GF-D8 (cell line): ENCODE data around the gene KRTAP12-3.
"Not testable (repeated sequence)": the region's sequence is repeated elsewhere in the genome, so short reads cannot be mapped to it uniquely, and the experiment has no call there.

Experiments used
- DNase-seq: peaks from one replicate; lab custom pipeline; 2025; lab: John Stamatoyannopoulos, UW

KRTAP12-3 gene

DNA sequence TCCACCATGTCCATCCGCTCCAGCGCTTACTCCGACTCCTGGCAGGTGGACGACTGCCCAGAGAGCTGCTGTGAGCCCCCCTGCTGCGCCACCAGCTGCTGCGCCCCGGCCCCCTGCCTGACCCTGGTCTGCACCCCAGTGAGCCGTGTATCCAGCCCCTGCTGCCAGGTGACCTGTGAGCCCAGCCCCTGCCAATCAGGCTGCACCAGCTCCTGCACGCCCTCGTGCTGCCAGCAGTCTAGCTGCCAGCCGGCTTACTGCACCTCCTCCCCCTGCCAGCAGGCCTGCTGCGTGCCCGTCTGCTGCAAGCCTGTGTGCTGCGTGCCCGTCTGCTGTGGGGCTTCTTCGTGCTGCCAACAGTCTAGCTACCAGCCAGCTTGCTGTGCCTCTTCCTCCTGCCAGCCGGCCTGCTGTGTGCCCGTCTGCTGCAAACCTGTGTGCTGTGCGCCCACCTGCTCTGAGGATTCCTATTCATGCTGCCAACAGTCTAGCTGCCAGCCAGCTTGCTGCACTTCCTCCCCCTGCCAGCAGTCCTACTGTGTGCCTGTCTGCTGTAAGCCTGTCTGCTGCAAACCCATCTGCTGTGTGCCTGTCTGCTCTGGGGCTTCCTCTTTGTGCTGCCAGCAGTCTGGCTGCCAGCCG is 30.4 kb upstream of the KRTAP12-3 start:
- DNase-seq: not testable (repeated sequence)

GRCh38 chr21:44627831-44628233 is 29.9 kb upstream of the KRTAP12-3 start:
- DNase-seq: not testable (repeated sequence)

- no peak for DNase-seq
Measured at GRCh38 chr21:44628707-44629391, 28.9 kb upstream of the KRTAP12-3 start.

GRCh38 chr21:44630440-44630839 is 27.3 kb upstream of the KRTAP12-3 start:
- no peak for DNase-seq

- no peak for DNase-seq
Measured at GRCh38 chr21:44632067-44632466, 25.7 kb upstream of the KRTAP12-3 start.

GRCh38 chr21:44636209-44637017 is 21.3 kb upstream of the KRTAP12-3 start:
- no peak for DNase-seq

DNA sequence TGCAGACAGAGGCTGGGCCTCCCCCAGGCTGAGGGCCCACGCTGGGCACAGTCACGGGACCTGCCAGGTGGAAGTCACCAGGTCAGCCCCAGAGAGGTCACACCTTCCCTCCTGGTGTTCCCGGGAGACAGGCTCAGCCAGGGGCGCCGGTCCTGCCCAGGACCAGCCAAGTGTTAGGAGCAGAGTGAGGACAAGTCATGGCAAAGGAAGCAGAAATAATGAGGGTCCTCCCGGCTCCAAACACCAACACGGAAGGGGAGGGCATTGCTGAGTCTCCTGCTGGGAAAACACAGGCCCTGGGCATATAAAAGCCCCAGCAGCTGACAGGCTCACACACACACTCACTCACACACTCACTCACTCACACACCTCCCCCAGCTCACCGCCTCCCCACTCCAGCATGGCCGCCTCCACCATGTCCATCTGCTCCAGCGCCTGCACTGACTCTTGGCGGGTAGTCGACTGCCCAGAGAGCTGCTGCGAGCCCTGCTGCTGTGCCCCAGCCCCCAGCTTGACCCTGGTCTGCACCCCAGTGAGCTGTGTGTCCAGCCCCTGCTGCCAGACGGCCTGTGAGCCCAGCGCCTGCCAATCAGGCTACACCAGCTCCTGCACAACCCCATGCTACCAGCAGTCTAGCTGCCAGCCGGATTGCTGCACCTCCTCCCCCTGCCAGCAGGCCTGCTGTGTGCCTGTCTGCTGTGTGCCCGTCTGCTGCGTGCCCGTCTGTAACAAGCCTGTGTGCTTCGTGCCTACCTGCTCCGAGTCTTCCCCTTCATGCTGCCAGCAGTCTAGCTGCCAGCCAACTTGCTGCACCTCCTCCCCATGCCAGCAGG is 20.5 kb upstream of the KRTAP12-3 start, which contains the start of gene KRTAP10-10:
Gene KRTAP10-10, plus strand, starts transcription at position 339 of the 833 bp plus-strand sequence. Its CDS starts 62 bp downstream, at position 401.
- no peak for DNase-seq

GRCh38 chr21:44637851-44638348 is 19.8 kb upstream of the KRTAP12-3 start:
- not testable (repeated sequence) for DNase-seq

GRCh38 chr21:44638506-44639330 is 19.0 kb upstream of the KRTAP12-3 start:
- DNase-seq: not testable (repeated sequence)

- DNase-seq: no peak
Measured at GRCh38 chr21:44639331-44639655, 18.4 kb upstream of the KRTAP12-3 start.

- no peak for DNase-seq
Measured at GRCh38 chr21:44640761-44641160, 17.0 kb upstream of the KRTAP12-3 start.

GRCh38 chr21:44643741-44644310 is 13.9 kb upstream of the KRTAP12-3 start:
- DNase-seq: no peak

GRCh38 chr21:44644878-44645277 is 12.9 kb upstream of the KRTAP12-3 start:
- no peak for DNase-seq

GRCh38 chr21:44646366-44647221 is 11.1 kb upstream of the KRTAP12-3 start, which contains the start of gene KRTAP10-11:
Gene KRTAP10-11 (plus strand): TSS chr21:44646414. CDS start chr21:44646459, 45 bp downstream.
- not testable (repeated sequence) for DNase-seq

- DNase-seq: no peak
Measured at GRCh38 chr21:44647222-44647552, 10.5 kb upstream of the KRTAP12-3 start.

DNA sequence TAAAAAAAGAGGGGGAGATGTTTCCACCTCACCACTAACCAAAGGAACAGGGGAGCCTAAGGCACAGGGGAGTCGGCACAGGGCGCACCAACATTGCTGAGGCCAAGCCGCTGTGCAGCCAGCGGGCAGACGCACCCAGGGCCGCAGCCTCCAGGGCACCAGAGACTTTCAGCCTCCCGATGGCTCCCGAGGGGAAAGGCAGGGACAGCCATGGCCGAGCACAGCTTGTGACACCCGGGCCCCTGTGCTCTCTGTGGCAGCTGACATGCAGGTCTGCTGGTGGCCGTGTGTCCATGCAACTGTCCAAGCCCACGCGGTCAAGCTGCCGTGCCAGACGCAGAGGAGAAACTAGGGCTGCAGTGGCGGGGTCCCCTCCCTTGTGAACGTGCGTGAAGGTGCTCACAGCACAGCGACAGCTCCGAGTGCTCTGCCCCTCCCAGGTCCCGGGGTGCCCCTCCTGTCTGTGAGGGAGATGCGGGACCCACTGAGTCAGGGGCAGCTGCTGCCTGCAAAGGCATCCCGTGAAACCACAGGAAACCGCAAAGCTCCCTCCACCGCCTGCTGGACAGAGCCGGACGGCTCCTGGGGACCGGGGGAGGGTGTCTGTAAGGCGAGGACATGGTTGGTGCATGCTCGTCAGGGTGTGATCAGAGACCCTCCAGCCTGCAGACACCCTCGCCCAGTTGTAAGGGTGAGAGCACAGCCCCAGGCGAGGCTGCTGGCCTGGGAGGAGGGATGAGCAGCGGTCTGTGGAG is 9.0 kb upstream of the KRTAP12-3 start:
- no peak for DNase-seq

DNA sequence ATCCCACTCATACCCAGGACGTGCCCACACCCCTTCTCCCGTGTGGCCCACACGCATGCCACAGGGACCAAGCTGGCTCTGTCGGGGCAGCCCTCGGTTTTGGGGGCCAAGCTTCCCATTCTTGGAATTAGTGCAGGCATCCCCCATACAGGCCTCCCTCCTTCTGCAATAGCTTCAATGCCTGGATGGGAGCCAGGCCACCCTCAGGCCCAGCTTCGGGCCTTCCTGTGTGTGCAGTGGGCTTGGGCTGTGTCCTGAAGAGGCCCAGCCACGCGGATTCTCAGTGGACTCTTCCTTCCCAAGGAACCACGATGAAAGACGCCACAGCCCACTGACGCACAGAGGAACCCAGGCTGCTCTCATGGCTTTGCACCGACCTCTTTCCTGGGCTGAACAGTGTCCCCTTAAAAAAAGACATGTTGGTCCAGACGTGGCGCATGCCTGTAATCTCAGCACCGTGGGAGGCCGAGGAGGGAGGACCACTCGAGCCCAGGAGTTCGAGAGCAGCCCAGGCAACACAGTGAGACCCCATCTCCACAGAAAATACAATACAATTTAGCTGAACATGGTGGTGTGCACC is 8.1 kb upstream of the KRTAP12-3 start:
- DNase-seq: no peak

GRCh38 chr21:44650265-44650972 is 7.3 kb upstream of the KRTAP12-3 start:
- DNase-seq: no peak
